ENCODE data around the gene CEACAM1. TPM values are rescaled to one million over a fixed set of nuclear protein-coding genes. Genes with fewer than 3 reads are reported as not detected.
"Not testable (repeated sequence)": the region's sequence is repeated elsewhere in the genome, so short reads cannot be mapped to it uniquely, and the experiment has no call there.

Gene CEACAM1
- polyA plus RNA-seq, 1 donor from 2014 or later: 0.12 TPM

GRCh38 chr19:42524943-42525342, 3.3 kb downstream of the CEACAM1 start:
- no peaks in the 10 kb centered on the region for H3K9me2 ChIP-seq (ENCODE audit: insufficient read depth, low read length)
- no peak overlapping the region for H3K27ac ChIP-seq (ENCODE audit: low read length)
- no peak overlapping the region for H3K4me2 ChIP-seq (ENCODE audit: low read length)
- H4K20me1 ChIP-seq (ENCODE audit: insufficient read depth): no peaks in the 10 kb centered on the region
- no peak overlapping the region for H2AFZ ChIP-seq (ENCODE audit: low read depth, low read length)
- no peak overlapping the region for H3K4me3 ChIP-seq (ENCODE audit: low read length)
- TF ChIP-seq SMC3 (conservative IDR thresholded peaks at IDR 0.05; ENCODE audit: poor library complexity): no peak
- no peak for TF ChIP-seq CTCF (IDR thresholded peaks at IDR 0.05; ENCODE audit: poor library complexity, severe bottlenecking)
- TF ChIP-seq MXI1 (conservative IDR thresholded peaks at IDR 0.05; ENCODE audit: poor library complexity, severe bottlenecking): no peak
- no peak for TF ChIP-seq EZH2 (IDR thresholded peaks at IDR 0.05; ENCODE audit: borderline replicate concordance, insufficient read depth, low read length, poor library complexity, severe bottlenecking)
- TF ChIP-seq RAD21 (conservative IDR thresholded peaks at IDR 0.05): no peak
- TF ChIP-seq REST (IDR thresholded peaks at IDR 0.05; ENCODE audit: borderline replicate concordance): no peak
- H3K9ac ChIP-seq (ENCODE audit: low read length): no peak overlapping the region
- H3K36me3 ChIP-seq (ENCODE audit: insufficient read depth, low read length): no peaks in the 10 kb centered on the region
- H3K9me3 ChIP-seq (ENCODE audit: low read length): no peaks in the 10 kb centered on the region
- H3K27me3 ChIP-seq (ENCODE audit: insufficient read depth, low read depth, low read length): no peaks in the 10 kb centered on the region
- H3K79me2 ChIP-seq (replicated peaks; ENCODE audit: insufficient read depth, low read length): no peaks in the 10 kb centered on the region
- no peaks in the 10 kb centered on the region for H3F3A ChIP-seq (ENCODE audit: insufficient read depth, low read length, poor library complexity, severe bottlenecking)

GRCh38 chr19:42524250-42524649, 4.0 kb downstream of the CEACAM1 start:
- no peak overlapping the region for H3K9ac ChIP-seq (ENCODE audit: low read length)
- no peaks in the 10 kb centered on the region for H3K9me3 ChIP-seq (ENCODE audit: low read length)
- no peaks in the 10 kb centered on the region for H3K79me2 ChIP-seq (replicated peaks; ENCODE audit: insufficient read depth, low read length)
- H3F3A ChIP-seq (ENCODE audit: insufficient read depth, low read length, poor library complexity, severe bottlenecking): no peaks in the 10 kb centered on the region
- no peaks in the 10 kb centered on the region for H3K9me2 ChIP-seq (ENCODE audit: insufficient read depth, low read length)
- H3K27ac ChIP-seq (ENCODE audit: low read length): no peak overlapping the region
- TF ChIP-seq EP300 (conservative IDR thresholded peaks at IDR 0.05; ENCODE audit: poor library complexity, severe bottlenecking) (no peak), TAF1 (IDR thresholded peaks at IDR 0.05; ENCODE audit: low read depth) (no peak), SMC3 (conservative IDR thresholded peaks at IDR 0.05; ENCODE audit: poor library complexity) (no peak), REST (IDR thresholded peaks at IDR 0.05; ENCODE audit: borderline replicate concordance) (no peak), RAD21 (conservative IDR thresholded peaks at IDR 0.05) (no peak), EZH2 (IDR thresholded peaks at IDR 0.05; ENCODE audit: borderline replicate concordance, insufficient read depth, low read length, poor library complexity, severe bottlenecking) (no peak), MXI1 (conservative IDR thresholded peaks at IDR 0.05; ENCODE audit: poor library complexity, severe bottlenecking) (no peak), CTCF (IDR thresholded peaks at IDR 0.05; ENCODE audit: poor library complexity, severe bottlenecking) (no peak), POLR2AphosphoS5 (IDR thresholded peaks at IDR 0.05) (no peak)
- no peaks in the 10 kb centered on the region for H3K27me3 ChIP-seq (ENCODE audit: insufficient read depth, low read depth, low read length)
- H3K4me3 ChIP-seq (ENCODE audit: low read length): no peak overlapping the region
- no peak overlapping the region for H2AFZ ChIP-seq (ENCODE audit: low read depth, low read length)
- no peak overlapping the region for H3K4me2 ChIP-seq (ENCODE audit: low read length)
- H4K20me1 ChIP-seq (ENCODE audit: insufficient read depth): no peaks in the 10 kb centered on the region
- H3K36me3 ChIP-seq (ENCODE audit: insufficient read depth, low read length): no peaks in the 10 kb centered on the region

- H3K9ac ChIP-seq (ENCODE audit: low read length); H3K27ac ChIP-seq (ENCODE audit: low read length); H3K79me2 ChIP-seq (replicated peaks; ENCODE audit: insufficient read depth, low read length); H3F3A ChIP-seq (ENCODE audit: insufficient read depth, low read length, poor library complexity, severe bottlenecking); H3K9me3 ChIP-seq (ENCODE audit: low read length); H2AFZ ChIP-seq (ENCODE audit: low read depth, low read length); H3K9me2 ChIP-seq (ENCODE audit: insufficient read depth, low read length); H3K36me3 ChIP-seq (ENCODE audit: insufficient read depth, low read length); H3K27me3 ChIP-seq (ENCODE audit: insufficient read depth, low read depth, low read length); H3K4me2 ChIP-seq (ENCODE audit: low read length); H3K4me3 ChIP-seq (ENCODE audit: low read length); H4K20me1 ChIP-seq (ENCODE audit: insufficient read depth): not testable (repeated sequence)
Observed at GRCh38 chr19:42522262-42522661, 6.0 kb downstream of the CEACAM1 start.
